Middle frontal gyrus (tissue), 1 donor: Measurements from ENCODE around the gene GIMD1.

Experiments
- DNase-seq: peaks from one replicate; pipeline ENCODE4 v3.0.0-alpha.2; 2015; ENCODE audit warnings: low spot score; ENCODE audit errors: extremely low spot score

GIMD1 gene

DNA sequence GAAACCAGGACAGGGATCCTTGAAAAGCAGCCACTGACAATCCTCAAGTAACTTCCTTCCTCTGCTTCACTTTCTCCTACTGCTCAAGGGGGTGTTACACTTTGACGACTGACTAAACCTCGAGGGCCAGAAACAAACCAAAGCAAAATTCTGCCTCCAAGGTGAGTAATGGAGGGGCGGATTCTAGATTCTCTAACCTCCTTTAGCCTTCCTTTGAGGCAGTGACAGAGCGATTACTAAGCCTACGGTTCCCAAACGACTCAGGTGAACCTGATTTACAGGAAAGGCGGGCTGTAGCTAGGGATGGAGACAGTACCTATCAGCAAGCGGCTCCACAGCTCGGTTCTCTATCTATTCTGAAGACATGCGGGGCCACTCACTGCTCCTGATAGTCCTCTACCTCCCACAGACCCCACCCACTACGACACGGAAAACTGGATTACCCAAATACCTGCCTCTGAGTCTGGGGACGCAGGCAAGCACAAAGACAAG is 53.1 kb downstream of the GIMD1 start:
- DNase-seq = no peak

DNA sequence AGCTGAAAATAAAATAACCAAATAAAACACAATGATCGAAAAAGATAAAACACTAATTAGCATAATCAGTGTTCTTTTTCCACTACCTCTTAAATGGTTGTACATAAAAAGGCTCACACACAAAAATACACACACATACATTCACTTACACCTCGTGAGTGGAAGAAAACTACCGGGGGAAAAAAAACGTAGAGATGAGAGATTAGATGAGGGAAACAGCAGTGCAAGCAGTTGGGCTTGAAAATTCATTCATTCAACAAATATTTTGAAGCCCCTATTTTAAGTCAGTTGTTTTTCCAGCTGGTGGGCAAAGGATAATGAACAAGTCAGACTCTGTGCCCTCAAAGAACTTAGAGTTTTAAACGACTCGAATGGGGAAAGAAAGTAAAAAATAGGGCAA is 53.6 kb downstream of the GIMD1 start:
- DNase-seq = no peak

DNA sequence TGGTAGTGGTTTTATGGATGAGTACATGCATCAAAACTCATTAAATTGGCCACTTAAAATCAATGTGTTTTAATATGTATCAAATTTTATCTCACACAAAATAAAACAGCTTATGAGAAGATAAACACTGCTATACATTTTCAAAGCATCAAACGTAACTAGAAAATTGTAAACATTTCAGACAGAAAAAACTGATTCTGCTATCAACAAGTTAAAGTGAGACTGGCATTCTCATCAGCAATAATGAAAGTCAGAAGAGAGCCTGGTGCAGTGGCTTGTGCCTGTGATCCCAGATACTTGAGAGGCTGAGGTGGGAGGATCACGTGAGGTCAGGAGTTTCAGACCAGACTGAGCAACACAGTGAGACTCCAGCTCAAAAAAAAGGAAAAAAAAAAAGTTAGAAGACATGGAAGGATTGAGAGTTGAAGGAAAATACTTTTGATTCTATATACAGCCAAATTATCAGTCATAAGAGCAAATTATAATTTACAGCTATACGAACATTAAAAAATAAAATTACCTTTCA is 55.5 kb downstream of the GIMD1 start:
- DNase-seq = no peak

DNA sequence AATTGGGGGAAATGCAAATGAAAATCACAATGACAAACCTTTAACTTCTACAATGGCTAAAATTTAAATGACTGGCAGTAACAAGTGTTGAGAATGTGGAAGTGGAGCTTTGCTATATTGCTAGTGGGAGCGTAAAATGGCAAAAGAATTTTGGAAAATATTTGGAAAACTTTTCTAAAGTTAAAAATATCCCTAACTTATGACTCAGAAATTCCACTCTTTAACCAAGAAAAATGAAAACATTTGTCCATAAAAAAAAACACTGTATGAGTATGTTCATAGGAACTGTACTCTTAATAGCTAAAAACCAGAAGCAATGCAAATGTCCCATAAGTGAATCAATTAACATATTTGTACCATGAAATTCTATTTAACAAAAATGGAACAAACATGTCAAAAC is 56.2 kb downstream of the GIMD1 start:
- DNase-seq = no peak
